PC-3 (cell line): Measurements from ENCODE around the gene CCDC38. TPM values are rescaled to one million over a fixed set of nuclear protein-coding genes. Genes with fewer than 3 reads are reported as not detected.
A peak's percentile ranks its signal among the peaks of the same experiment; 100 is the strongest.

ENCODE experiments used
- ATAC-seq: fragments of 200-7000 bp; cut with Tn5 transposase; 2 replicates; pipeline ENCODE4 v1.9.1; 2020; ENCODE audit warnings: mild to moderate bottlenecking, moderate library complexity
- BruUV-seq: library from RNA; stranded (reverse); fragments of 400-500 nt; replicated peaks from 2 replicates; lab custom pipeline; 2021; lab: Mats Ljungman, UMichigan
- CTCF ChIA-PET: fragments of 300-600 bp; sonication (Branson Sonifier 250); formaldehyde crosslinking; loops from one replicate; lab custom pipeline; 2022; ENCODE audit warnings: antibody characterized with exemption; lab: Charles Lee
- POLR2A ChIA-PET: fragments of 300-600 bp; sonication (Branson Sonifier 250); formaldehyde crosslinking; loops from one replicate; lab custom pipeline; 2022; ENCODE audit warnings: antibody characterized with exemption; ENCODE audit not compliant: unreplicated experiment; lab: Charles Lee
- DNase-seq: peaks from one replicate; pipeline ENCODE4 v3.0.0-alpha.2; 2015
- H2AFZ ChIP-seq: fragments of 300-600 bp; sonication (generic); 2 replicates; pipeline ENCODE4 v1.6.0; 2016; ENCODE audit warnings: antibody characterized with exemption, low read length
- H3F3A ChIP-seq: fragments of 300-600 bp; sonication (generic); one replicate; pipeline ENCODE4 v1.6.0; 2017; ENCODE audit warnings: antibody characterized with exemption, low read length, control low read depth, mild to moderate bottlenecking; ENCODE audit not compliant: unreplicated experiment
- H3K27ac ChIP-seq: fragments of 300-600 bp; sonication (generic); 2 replicates; pipeline ENCODE4 v1.5.1; 2016; ENCODE audit warnings: mild to moderate bottlenecking, low read length
- H3K27me3 ChIP-seq: fragments of 300-600 bp; sonication (generic); 2 replicates; pipeline ENCODE4 v1.6.1; 2016; ENCODE audit warnings: low read length, mixed read lengths
- H3K36me3 ChIP-seq: fragments of 300-600 bp; sonication (generic); 2 replicates; pipeline ENCODE4 v1.6.1; 2016; ENCODE audit warnings: low read depth, mixed run types, low read length, mixed read lengths
- H3K4me1 ChIP-seq: fragments of 300-600 bp; sonication (generic); 2 replicates; pipeline ENCODE4 v1.5.1; 2016; ENCODE audit warnings: low read length; ENCODE audit not compliant: insufficient read depth
- H3K4me2 ChIP-seq: fragments of 300-600 bp; sonication (generic); 2 replicates; pipeline ENCODE4 v1.6.0; 2016; ENCODE audit warnings: low read length
- H3K4me3 ChIP-seq: fragments of 300-600 bp; sonication (generic); 2 replicates; pipeline ENCODE4 v1.5.1; 2016; ENCODE audit warnings: mild to moderate bottlenecking, low read length, mixed read lengths
- H3K79me2 ChIP-seq: fragments of 300-600 bp; sonication (generic); 2 replicates; pipeline ENCODE4 v1.6.1; 2017; ENCODE audit warnings: low read length, mixed read lengths
- H3K9ac ChIP-seq: fragments of 300-600 bp; sonication (generic); 2 replicates; pipeline ENCODE4 v1.6.0; 2016; ENCODE audit warnings: mild to moderate bottlenecking, low read length
- H3K9me2 ChIP-seq: fragments of 300-600 bp; sonication (generic); replicated peaks from 2 replicates; pipeline ENCODE4 v1.6.1; 2016; ENCODE audit warnings: mixed run types, low read length, mixed read lengths
- H3K9me3 ChIP-seq: fragments of 300-600 bp; sonication (generic); 2 replicates; pipeline ENCODE4 v1.6.1; 2016; ENCODE audit warnings: low read length, mixed read lengths
- H4K20me1 ChIP-seq: fragments of 300-600 bp; sonication (generic); 2 replicates; pipeline ENCODE4 v1.6.1; 2016; ENCODE audit warnings: low read length, mixed read lengths
- CTCF ChIP-seq: fragments of 300-600 bp; sonication (generic); conservative IDR thresholded peaks from 2 replicates; pipeline ENCODE4 v1.5.1; 2017; ENCODE audit warnings: antibody characterized with exemption, low read depth, mild to moderate bottlenecking, low read length
- EZH2 ChIP-seq: fragments of 300-600 bp; sonication (generic); IDR thresholded peaks from one replicate; pipeline ENCODE4 v1.6.1; 2017; ENCODE audit warnings: antibody characterized with exemption, mild to moderate bottlenecking, low read length; ENCODE audit not compliant: unreplicated experiment
- EZH2phosphoT487 ChIP-seq: fragments of 300-600 bp; sonication (generic); IDR thresholded peaks from 2 replicates; pipeline ENCODE4 v1.6.1; 2018; ENCODE audit warnings: mild to moderate bottlenecking, antibody characterized with exemption, low read length, borderline replicate concordance
- intact Hi-C: fragments of 100-400 bp; cut with micrococcal nuclease; formaldehyde crosslinking; loops from 2 replicates; pipeline ENCODE4 v1.9.0; 2023
- total RNA-seq: library from RNA; depleted of rRNA; stranded (reverse); fragments of >200 nt; gene quantifications from 2 replicates; pipeline ENCODE4 v1.2.3, GENCODE V29; 2014

The CCDC38 gene
- total RNA-seq, 1 experiment from 2014 or later = not detected

- Histone ChIP-seq H3K9me2 (no peaks in the 10 kb centered on the region), H2AFZ (no peak overlapping the region), H3K9ac (no peak overlapping the region), H3K9me3 (no peaks in the 10 kb centered on the region), H3F3A (no peaks in the 10 kb centered on the region), H3K4me1 (no peaks in the 10 kb centered on the region), H4K20me1 (no peaks in the 10 kb centered on the region), H3K4me3 (no peak overlapping the region), H3K27me3 (no peaks in the 10 kb centered on the region), H3K79me2 (no peaks in the 10 kb centered on the region), H3K4me2 (no peak overlapping the region), H3K27ac (no peak overlapping the region), H3K36me3 (no peaks in the 10 kb centered on the region)
- POLR2A ChIA-PET = interaction anchor here (0.6 kb wide), 1 partner anchor 7 kb away, joined by 13 read pairs; no protein-coding TSS in a partner anchor
- ATAC-seq = no peak
- no TSS peak for BruUV-seq
- intact Hi-C loops = no loop called here
- CTCF ChIA-PET = no interaction called here
- DNase-seq = no peak
- TF ChIP-seq EZH2 = no peak
- TF ChIP-seq EZH2phosphoT487 = no peak
- TF ChIP-seq CTCF = no peak
Measured at GRCh38 chr12:95962222-95962621, 19.8 kb upstream of the CCDC38 start.

GRCh38 chr12:95960241-95960640 is 17.8 kb upstream of the CCDC38 start:
- no peaks in the 10 kb centered on the region for H3K9me3 ChIP-seq
- CTCF ChIA-PET = interaction anchor here (0.7 kb wide), 1 partner anchor 137 kb away, joined by 3 read pairs; no protein-coding TSS in a partner anchor
- no peak for ATAC-seq
- H3F3A ChIP-seq = no peaks in the 10 kb centered on the region
- no peaks in the 10 kb centered on the region for H3K36me3 ChIP-seq
- H3K4me3 ChIP-seq = no peak overlapping the region
- no peak for DNase-seq
- intact Hi-C loops = no loop called here
- POLR2A ChIA-PET = no interaction called here
- no peak overlapping the region for H3K27ac ChIP-seq
- no peaks in the 10 kb centered on the region for H4K20me1 ChIP-seq
- no peaks in the 10 kb centered on the region for H3K4me1 ChIP-seq
- H3K4me2 ChIP-seq = no peak overlapping the region
- H2AFZ ChIP-seq = no peak overlapping the region
- no peak for TF ChIP-seq EZH2
- no peak for TF ChIP-seq CTCF
- TF ChIP-seq EZH2phosphoT487 = no peak
- H3K9ac ChIP-seq = no peak overlapping the region
- H3K27me3 ChIP-seq = no peaks in the 10 kb centered on the region
- H3K9me2 ChIP-seq = no peaks in the 10 kb centered on the region
- no TSS peak for BruUV-seq
- H3K79me2 ChIP-seq = no peaks in the 10 kb centered on the region

DNA sequence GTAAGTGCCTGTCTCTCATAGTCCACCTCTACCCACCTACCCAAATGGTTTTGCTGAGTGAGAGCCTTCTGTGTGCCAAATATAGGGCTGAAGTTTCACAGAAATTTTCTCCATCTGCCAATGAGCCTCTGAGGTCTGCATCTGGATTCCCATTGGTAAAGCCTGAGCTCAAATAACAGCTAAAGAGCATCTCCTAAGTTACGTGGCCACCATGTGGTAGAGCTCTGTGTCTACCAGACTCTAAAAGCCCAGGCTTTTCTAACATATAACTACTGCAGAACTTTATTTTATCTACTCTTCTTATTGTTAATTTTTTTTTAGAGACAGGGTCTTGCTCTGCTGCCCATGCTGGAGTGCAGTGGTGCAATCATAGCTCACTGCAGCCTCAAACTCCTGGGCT is 16.7 kb upstream of the CCDC38 start:
- H4K20me1 ChIP-seq = no peaks in the 10 kb centered on the region
- H3K4me3 ChIP-seq = no peak overlapping the region
- ATAC-seq (peak; percentile 92), DNase-seq (peak; percentile 49)
- no peaks in the 10 kb centered on the region for H3K4me1 ChIP-seq
- no peak overlapping the region for H3K4me2 ChIP-seq
- BruUV-seq = no TSS peak
- H2AFZ ChIP-seq = no peak overlapping the region
- no peaks in the 10 kb centered on the region for H3K9me2 ChIP-seq
- ChIA-PET POLR2A (interaction anchor here (0.6 kb wide), 2 partner anchors 41 to 226 kb away, joined by 4 to 9 read pairs; no protein-coding TSS in a partner anchor), CTCF (interaction anchor here (0.6 to 1.4 kb wide), 10 partner anchors 16 to 372 kb away, joined by 3 to 11 read pairs (median 4); partner anchors contain the start of genes AMDHD1 and CCDC38)
- H3K79me2 ChIP-seq = no peaks in the 10 kb centered on the region
- no peak overlapping the region for H3K9ac ChIP-seq
- no peaks in the 10 kb centered on the region for H3F3A ChIP-seq
- no peaks in the 10 kb centered on the region for H3K9me3 ChIP-seq
- H3K36me3 ChIP-seq = no peaks in the 10 kb centered on the region
- H3K27me3 ChIP-seq = no peaks in the 10 kb centered on the region
- intact Hi-C loops = loop anchor here (1.0 kb wide), 2 partner anchors 41 to 100 kb away; no protein-coding TSS in a partner anchor
- no peak overlapping the region for H3K27ac ChIP-seq
- no peak for TF ChIP-seq EZH2
- peak; percentile 50 for TF ChIP-seq CTCF
- TF ChIP-seq EZH2phosphoT487 = no peak
